Glutamatergic neuron (in vitro differentiated cells): ENCODE measurements around the gene NDP. TPM values are rescaled to one million over a fixed set of nuclear protein-coding genes. Genes with fewer than 3 reads are reported as not detected.
"Not testable (repeated sequence)": the region's sequence is repeated elsewhere in the genome, so short reads cannot be mapped to it uniquely, and the experiment has no call there.

Experiments used
- DNase-seq: peaks from one replicate; pipeline ENCODE4 v3.0.0; 2022
- H3K27ac Mint-ChIP-seq: one replicate; pipeline ENCODE4 v1.8.0; 2020; ENCODE audit warnings: mild to moderate bottlenecking, mixed read lengths, inconsistent platforms; ENCODE audit not compliant: unreplicated experiment
- H3K27me3 Mint-ChIP-seq: one replicate; pipeline ENCODE4 v1.8.0; 2020; ENCODE audit warnings: mild to moderate bottlenecking, moderate library complexity, mixed read lengths, inconsistent platforms; ENCODE audit not compliant: unreplicated experiment
- H3K36me3 Mint-ChIP-seq: one replicate; pipeline ENCODE4 v1.8.0; 2020; ENCODE audit warnings: mild to moderate bottlenecking, mixed read lengths, inconsistent platforms; ENCODE audit not compliant: unreplicated experiment
- H3K4me1 Mint-ChIP-seq: one replicate; pipeline ENCODE4 v1.8.0; 2020; ENCODE audit warnings: mild to moderate bottlenecking, low read depth, mixed read lengths, inconsistent platforms; ENCODE audit not compliant: unreplicated experiment
- H3K4me3 Mint-ChIP-seq: one replicate; pipeline ENCODE4 v1.8.0; 2020; ENCODE audit warnings: mild to moderate bottlenecking, mixed read lengths, inconsistent platforms; ENCODE audit not compliant: unreplicated experiment
- H3K9me3 Mint-ChIP-seq: one replicate; pipeline ENCODE4 v1.8.0; 2020; ENCODE audit warnings: mild to moderate bottlenecking, moderate library complexity, mixed read lengths, inconsistent platforms; ENCODE audit not compliant: unreplicated experiment
- CTCF ChIP-seq: fragments of 200-600 bp; sonication (generic); IDR thresholded peaks from one replicate; pipeline ENCODE4 v1.5.0; 2021; ENCODE audit not compliant: partially characterized antibody, unreplicated experiment
- total RNA-seq: library from RNA; stranded (reverse); fragmentation: NEBNext Ultra II Directional; extraction: Animal tissue kit (Norgen Biotek cat#: 25700); gene quantifications from one replicate; pipeline ENCODE4 v1.2.1, GENCODE V29; 2021; ENCODE audit not compliant: unreplicated experiment

The NDP gene
- total RNA-seq, 1 donor from 2014 or later = not detected

DNA sequence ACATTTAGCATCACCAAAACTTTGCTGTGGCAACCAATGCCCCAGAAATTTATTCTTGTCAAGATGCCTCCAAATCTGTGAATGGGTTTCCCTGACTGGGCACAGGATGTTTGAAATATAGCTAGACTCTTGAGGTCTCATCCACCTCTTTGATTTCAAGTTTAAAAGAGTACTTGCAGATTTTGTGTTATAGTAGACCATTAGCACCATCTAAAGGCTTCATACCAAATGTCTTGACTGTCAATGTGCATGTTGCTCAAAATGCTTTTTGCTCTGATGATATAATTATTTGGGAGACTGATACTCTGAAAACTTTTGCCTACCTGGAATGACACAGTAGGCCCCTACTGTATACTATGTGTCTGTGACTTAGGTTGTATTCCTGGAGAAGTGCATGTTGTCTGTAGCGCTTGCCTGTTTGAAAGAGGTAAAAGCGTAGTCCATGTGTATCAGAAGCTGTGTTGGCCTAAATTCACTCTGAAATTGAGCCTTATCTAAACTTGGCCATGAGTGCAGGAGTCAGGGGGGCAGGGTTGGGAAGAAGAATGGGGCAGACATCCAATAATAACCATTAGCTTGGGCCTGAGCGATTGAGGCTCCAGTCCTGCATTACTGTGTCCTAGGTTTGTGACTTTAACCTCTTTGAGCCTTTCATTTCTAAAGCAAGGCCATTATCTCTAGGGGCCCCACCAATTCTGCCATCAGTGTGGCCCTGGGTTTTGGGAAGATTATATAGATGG, 33.8 kb downstream of the NDP start:
- no peak for DNase-seq
- no peak overlapping the region for H3K4me3 Mint-ChIP-seq
- no peaks in the 10 kb centered on the region for H3K4me1 Mint-ChIP-seq
- H3K27me3 Mint-ChIP-seq = no peaks in the 10 kb centered on the region
- H3K27ac Mint-ChIP-seq = no peak overlapping the region
- no peaks in the 10 kb centered on the region for H3K9me3 Mint-ChIP-seq
- no peak for TF ChIP-seq CTCF
- H3K36me3 Mint-ChIP-seq = no peaks in the 10 kb centered on the region

GRCh38 chrX:43922032-43922431, 51.2 kb downstream of the NDP start:
- not testable (repeated sequence) for H3K27me3 Mint-ChIP-seq, H3K36me3 Mint-ChIP-seq, H3K4me1 Mint-ChIP-seq, H3K9me3 Mint-ChIP-seq, H3K27ac Mint-ChIP-seq, H3K4me3 Mint-ChIP-seq, DNase-seq

- not testable (repeated sequence) for H3K27ac Mint-ChIP-seq, H3K27me3 Mint-ChIP-seq, H3K4me1 Mint-ChIP-seq, H3K36me3 Mint-ChIP-seq, H3K4me3 Mint-ChIP-seq, H3K9me3 Mint-ChIP-seq
- DNase-seq = peak; percentile 9
Observed at GRCh38 chrX:43910772-43911171, 62.4 kb downstream of the NDP start.

DNA sequence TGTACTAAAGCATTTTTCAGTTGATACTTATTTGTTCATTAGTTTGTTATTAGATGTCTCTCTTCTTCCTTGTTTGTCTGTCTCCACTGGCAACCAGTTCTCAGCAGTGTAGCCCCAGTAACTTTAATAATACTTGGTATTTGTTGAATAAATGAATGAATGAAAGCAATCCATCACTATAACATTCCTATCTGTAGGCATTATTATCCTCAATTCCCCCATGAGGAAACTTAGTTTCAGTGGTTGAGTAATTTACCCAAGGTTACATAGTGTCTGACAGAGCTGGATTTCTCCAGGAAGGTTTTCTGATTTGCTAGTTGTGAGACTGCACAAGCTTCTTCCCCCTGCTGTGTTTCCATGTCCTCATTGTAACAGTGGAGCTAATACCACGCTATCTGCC, 63.2 kb downstream of the NDP start:
- H3K9me3 Mint-ChIP-seq = no peaks in the 10 kb centered on the region
- no peak for DNase-seq
- no peak for TF ChIP-seq CTCF

GRCh38 chrX:43909141-43909540, 64.0 kb downstream of the NDP start:
- H3K9me3 Mint-ChIP-seq = no peaks in the 10 kb centered on the region

More for the DNA sequence above, 63.2 kb downstream of the NDP start:
- Mint-ChIP-seq H3K36me3 (no peaks in the 10 kb centered on the region), H3K27ac (no peak overlapping the region), H3K4me1 (no peaks in the 10 kb centered on the region), H3K27me3 (no peaks in the 10 kb centered on the region), H3K4me3 (no peak overlapping the region)

More at GRCh38 chrX:43909141-43909540, 64.0 kb downstream of the NDP start:
- no peak for TF ChIP-seq CTCF
- no peaks in the 10 kb centered on the region for H3K36me3 Mint-ChIP-seq
- no peak for DNase-seq
- no peak overlapping the region for H3K4me3 Mint-ChIP-seq
- no peak overlapping the region for H3K27ac Mint-ChIP-seq
- H3K4me1 Mint-ChIP-seq = no peaks in the 10 kb centered on the region
- H3K27me3 Mint-ChIP-seq = peaks cover 1% of the 10 kb centered on the region
